Hematopoietic multipotent progenitor cell (in vitro differentiated cells): ENCODE measurements around the gene GSX2. TPM values are rescaled to one million over a fixed set of nuclear protein-coding genes. Genes with fewer than 3 reads are reported as not detected.

Source experiments
- small RNA-seq: library from RNA; depleted of rRNA; stranded (forward); fragments of <200 nt; gene quantifications from one replicate; pipeline ENCODE3, GENCODE V24; 2012
- total RNA-seq: library from RNA; depleted of rRNA; stranded (reverse); fragments of >200 nt; gene quantifications from one replicate; pipeline ENCODE4 v1.2.3, GENCODE V29; 2012

GSX2 gene
- total RNA-seq, 1 donor = not detected

Small RNA genes within 50 kb of the gene (small RNA-seq; reads per million reads assigned to genes)
- not detected for gene AC110792.1

Other genes starting within 250 kb of the GSX2 start
- gene CHIC2, start 35.6 kb upstream of the GSX2 start, total RNA-seq = 45.2 TPM
- gene PDGFRA, start 129.1 kb downstream of the GSX2 start, total RNA-seq = under 0.01 TPM